Measurements from ENCODE around the gene TMEM247. TPM values are rescaled to one million over a fixed set of nuclear protein-coding genes. Genes with fewer than 3 reads are reported as not detected.

The TMEM247 gene
- total RNA-seq, 6 experiments from 2014 or later: not detected

DNA sequence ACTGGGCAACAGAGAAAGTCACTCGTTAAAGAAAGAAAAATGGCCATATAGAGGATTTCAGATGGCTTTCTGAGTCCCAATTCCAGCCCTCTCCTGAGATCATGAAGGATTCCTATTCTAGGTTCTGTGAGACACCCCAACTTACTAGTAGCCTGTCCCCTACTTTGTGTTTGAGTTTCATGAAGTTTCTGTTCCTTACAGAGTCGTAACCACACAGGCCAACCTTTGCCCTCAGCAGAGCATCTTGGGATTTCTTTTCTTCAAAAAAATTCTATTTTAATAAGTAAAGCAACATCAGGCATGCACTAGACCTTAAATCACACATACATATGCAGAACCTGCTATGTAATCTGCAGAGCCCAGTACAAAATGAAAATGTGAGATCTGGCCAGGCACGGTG is 30.4 kb downstream of the TMEM247 start:
- Mint-ChIP-seq H3K4me3 (no peak overlapping the region), H3K9me3 (peaks cover 6% of the 10 kb centered on the region), H3K36me3 (ENCODE audit: low read depth) (no peaks in the 10 kb centered on the region), H3K27ac (no peak overlapping the region), H3K27me3 (ENCODE audit: insufficient read depth) (peaks cover 22% of the 10 kb centered on the region), H3K4me1 (ENCODE audit: low read depth) (0 out of 2 replicates have a peak, but pooled peaks cover 5% of the 10 kb centered on the region)
- TF ChIP-seq, protein P1, sequence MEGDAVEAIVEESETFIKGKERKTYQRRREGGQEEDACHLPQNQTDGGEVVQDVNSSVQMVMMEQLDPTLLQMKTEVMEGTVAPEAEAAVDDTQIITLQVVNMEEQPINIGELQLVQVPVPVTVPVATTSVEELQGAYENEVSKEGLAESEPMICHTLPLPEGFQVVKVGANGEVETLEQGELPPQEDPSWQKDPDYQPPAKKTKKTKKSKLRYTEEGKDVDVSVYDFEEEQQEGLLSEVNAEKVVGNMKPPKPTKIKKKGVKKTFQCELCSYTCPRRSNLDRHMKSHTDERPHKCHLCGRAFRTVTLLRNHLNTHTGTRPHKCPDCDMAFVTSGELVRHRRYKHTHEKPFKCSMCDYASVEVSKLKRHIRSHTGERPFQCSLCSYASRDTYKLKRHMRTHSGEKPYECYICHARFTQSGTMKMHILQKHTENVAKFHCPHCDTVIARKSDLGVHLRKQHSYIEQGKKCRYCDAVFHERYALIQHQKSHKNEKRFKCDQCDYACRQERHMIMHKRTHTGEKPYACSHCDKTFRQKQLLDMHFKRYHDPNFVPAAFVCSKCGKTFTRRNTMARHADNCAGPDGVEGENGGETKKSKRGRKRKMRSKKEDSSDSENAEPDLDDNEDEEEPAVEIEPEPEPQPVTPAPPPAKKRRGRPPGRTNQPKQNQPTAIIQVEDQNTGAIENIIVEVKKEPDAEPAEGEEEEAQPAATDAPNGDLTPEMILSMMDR (IDR thresholded peaks at IDR 0.05): no peak
- DNase-seq: no peak

DNA sequence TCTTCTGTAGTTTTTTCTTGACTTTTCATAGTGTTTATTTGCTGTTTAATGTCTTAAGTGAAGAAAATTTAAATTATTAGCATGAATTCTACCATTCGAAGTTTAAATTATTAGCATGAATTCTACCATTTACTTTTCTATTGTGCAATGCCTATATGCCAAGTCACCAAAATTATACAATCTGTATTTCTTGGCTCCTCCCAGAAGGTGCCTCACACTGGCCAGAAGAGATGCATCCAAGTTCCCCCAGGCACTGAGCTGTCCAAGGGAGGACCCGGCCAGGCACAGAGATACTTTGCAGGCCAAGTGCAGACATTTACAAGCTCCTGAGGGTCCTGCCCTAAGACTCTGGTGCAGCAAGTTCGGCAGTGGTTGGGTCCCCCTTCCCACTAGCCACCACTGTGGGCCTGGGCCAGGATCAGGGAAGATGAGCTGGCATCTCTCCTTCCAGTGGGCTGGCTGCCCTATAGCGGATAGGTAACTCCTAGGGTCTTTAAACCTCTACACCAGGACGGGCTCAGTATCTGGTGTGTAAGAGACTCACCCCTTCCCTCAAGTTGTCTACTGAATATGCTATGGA is 31.3 kb downstream of the TMEM247 start:
- DNase-seq: no peak
- Mint-ChIP-seq H3K4me1 (ENCODE audit: low read depth) (0 out of 2 replicates have a peak, but pooled peaks cover 5% of the 10 kb centered on the region), H3K36me3 (ENCODE audit: low read depth) (0 out of 2 replicates have a peak, but pooled peaks cover 1% of the 10 kb centered on the region), H3K27me3 (ENCODE audit: insufficient read depth) (peaks cover 21% of the 10 kb centered on the region), H3K4me3 (no peak overlapping the region), H3K9me3 (peaks cover 12% of the 10 kb centered on the region), H3K27ac (no peak overlapping the region)
- TF ChIP-seq, protein P1 (IDR thresholded peaks at IDR 0.05): no peak

DNA sequence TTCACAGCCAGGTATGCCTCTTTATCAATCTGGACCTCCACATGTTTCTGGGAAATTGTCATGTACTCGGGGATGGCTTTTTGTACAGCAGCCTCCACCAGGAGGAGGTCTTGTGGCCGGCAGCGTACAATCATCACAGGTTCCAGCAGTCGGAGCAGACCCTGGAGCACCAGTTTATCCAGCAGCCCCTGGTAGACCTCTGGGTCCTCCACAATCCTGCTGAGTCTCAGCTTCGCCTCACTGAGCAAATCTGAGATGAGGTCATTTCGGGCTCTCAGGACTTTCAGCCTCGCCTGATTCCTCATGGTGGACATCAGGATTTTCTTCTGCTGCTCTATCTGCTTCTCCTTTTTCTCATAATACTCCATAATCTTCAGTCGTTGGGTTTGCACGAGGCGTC is 32.8 kb downstream of the TMEM247 start:
- Mint-ChIP-seq H3K4me3 (no peak overlapping the region), H3K27ac (no peak overlapping the region), H3K36me3 (ENCODE audit: low read depth) (peaks cover 7% of the 10 kb centered on the region; the same call in 1 of the 2 replicates), H3K9me3 (peaks cover 25% of the 10 kb centered on the region), H3K27me3 (ENCODE audit: insufficient read depth) (peaks cover 20% of the 10 kb centered on the region), H3K4me1 (ENCODE audit: low read depth) (0 out of 2 replicates have a peak, but pooled peaks cover 5% of the 10 kb centered on the region)
- no peak for DNase-seq
- TF ChIP-seq, protein P1 (IDR thresholded peaks at IDR 0.05): no peak

GRCh38 chr2:46514738-46515137 is 35.4 kb downstream of the TMEM247 start:
- H3K9me3 Mint-ChIP-seq: peaks cover 26% of the 10 kb centered on the region
- H3K4me3 Mint-ChIP-seq: no peak overlapping the region
- peaks cover 14% of the 10 kb centered on the region for H3K27me3 Mint-ChIP-seq (ENCODE audit: insufficient read depth)
- TF ChIP-seq, protein P1 (IDR thresholded peaks at IDR 0.05): no peak
- no peak for DNase-seq
- H3K4me1 Mint-ChIP-seq (ENCODE audit: low read depth): no peaks in the 10 kb centered on the region
- peaks cover 7% of the 10 kb centered on the region; the same call in 1 of the 2 replicates for H3K36me3 Mint-ChIP-seq (ENCODE audit: low read depth)
- H3K27ac Mint-ChIP-seq: no peak overlapping the region

- Mint-ChIP-seq H3K27me3 (ENCODE audit: insufficient read depth) (peaks cover 2% of the 10 kb centered on the region; the same call in 1 of the 2 replicates), H3K4me3 (no peak overlapping the region), H3K27ac (no peak overlapping the region), H3K9me3 (peaks cover 26% of the 10 kb centered on the region), H3K4me1 (ENCODE audit: low read depth) (peaks cover 13% of the 10 kb centered on the region), H3K36me3 (ENCODE audit: low read depth) (peaks cover 7% of the 10 kb centered on the region; the same call in 1 of the 2 replicates)
- TF ChIP-seq, protein P1 (IDR thresholded peaks at IDR 0.05): no peak
- DNase-seq: no peak
These were observed 38.1 kb downstream of the TMEM247 start for GRCh38 chr2:46517485-46517884.
